GM19238 (cell line): ENCODE results near the gene TTF1.
A peak's percentile ranks its signal among the peaks of the same experiment; 100 is the strongest.
"Not testable (repeated sequence)": the region's sequence is repeated elsewhere in the genome, so short reads cannot be mapped to it uniquely, and the experiment has no call there.

Source experiments
- DNase-seq: peaks from one replicate; pipeline ENCODE4 v3.0.0; 2011; ENCODE audit warnings: low spot score; ENCODE audit not compliant: insufficient read length

Gene TTF1

GRCh38 chr9:132412089-132412488, 5.4 kb upstream of the TTF1 start:
- DNase-seq, result no peak

- DNase-seq, result peak; percentile 70
Measured at GRCh38 chr9:132411091-132411508, 4.5 kb upstream of the TTF1 start.

- no peak for DNase-seq
Measured at GRCh38 chr9:132410642-132411041, 4.0 kb upstream of the TTF1 start.

GRCh38 chr9:132409828-132410528, 3.3 kb upstream of the TTF1 start, which contains the start of gene CFAP77:
CFAP77 (plus strand) TSS chr9:132410211; CDS start chr9:132410272, 61 bp downstream.
- DNase-seq, result peak; percentile 46

GRCh38 chr9:132408521-132408920, 1.9 kb upstream of the TTF1 start:
- no peak for DNase-seq

DNA sequence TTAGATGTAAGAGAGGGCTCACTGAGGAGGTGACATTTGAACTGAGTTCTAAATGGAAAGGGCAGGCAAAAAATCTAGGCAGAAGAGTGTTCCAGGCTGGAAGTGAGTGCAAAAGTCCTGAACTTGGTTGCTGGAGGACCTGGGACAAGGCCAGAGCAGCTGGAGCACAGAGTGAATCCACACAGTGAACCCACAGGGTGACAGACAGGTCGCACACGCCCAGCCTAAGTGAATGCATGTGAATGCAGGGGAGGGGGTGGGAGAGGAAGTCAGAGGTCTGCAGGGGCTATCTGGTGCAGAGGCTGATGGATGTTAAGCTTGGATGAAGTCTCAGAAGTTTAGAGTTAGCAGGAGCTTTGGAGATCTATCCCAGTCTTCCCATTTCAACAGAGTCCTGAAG, 556 bp upstream of the TTF1 start:
- no peak for DNase-seq

- DNase-seq, result peak; percentile 34
Measured at GRCh38 chr9:132404228-132404881, 2.3 kb downstream of the TTF1 start.

- DNase-seq, result no peak
Measured at GRCh38 chr9:132401824-132402223, 4.8 kb downstream of the TTF1 start.

- no peak for DNase-seq
Measured at GRCh38 chr9:132395560-132395959, 11.1 kb downstream of the TTF1 start.

- no peak for DNase-seq
Measured at GRCh38 chr9:132391449-132391848, 15.2 kb downstream of the TTF1 start.

- DNase-seq, result no peak
Measured at GRCh38 chr9:132390966-132391365, 15.7 kb downstream of the TTF1 start.

- DNase-seq, result no peak
Measured at GRCh38 chr9:132387133-132387532, 19.5 kb downstream of the TTF1 start.

GRCh38 chr9:132384376-132384775, 22.3 kb downstream of the TTF1 start:
- DNase-seq, result no peak

DNA sequence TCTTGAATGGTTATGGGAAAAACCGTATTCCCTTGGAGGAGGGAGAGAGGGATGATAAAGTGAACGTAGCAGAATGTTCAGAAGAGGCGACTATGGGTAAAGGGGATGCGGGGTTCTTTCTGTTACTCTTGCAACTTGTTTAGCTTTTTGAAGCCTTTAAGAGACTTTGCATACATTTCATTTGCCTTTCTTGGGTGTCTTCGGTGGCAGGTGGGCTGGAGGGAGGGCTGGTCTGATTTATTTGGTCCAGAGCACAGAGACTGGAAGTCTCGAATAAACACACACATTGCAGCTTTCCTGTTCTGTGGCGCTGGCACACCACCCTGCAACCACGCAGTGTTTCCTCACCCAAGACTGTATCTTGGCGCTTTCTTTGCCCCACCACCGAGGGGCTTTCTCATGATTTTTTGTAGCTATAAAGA, 23.2 kb downstream of the TTF1 start:
- DNase-seq, result no peak

- no peak for DNase-seq
Measured at GRCh38 chr9:132381966-132382541, 24.6 kb downstream of the TTF1 start.

- DNase-seq, result not testable (repeated sequence)
Measured at GRCh38 chr9:132378416-132378815, 28.2 kb downstream of the TTF1 start.

GRCh38 chr9:132377769-132378168, 28.9 kb downstream of the TTF1 start:
- DNase-seq, result not testable (repeated sequence)

DNA sequence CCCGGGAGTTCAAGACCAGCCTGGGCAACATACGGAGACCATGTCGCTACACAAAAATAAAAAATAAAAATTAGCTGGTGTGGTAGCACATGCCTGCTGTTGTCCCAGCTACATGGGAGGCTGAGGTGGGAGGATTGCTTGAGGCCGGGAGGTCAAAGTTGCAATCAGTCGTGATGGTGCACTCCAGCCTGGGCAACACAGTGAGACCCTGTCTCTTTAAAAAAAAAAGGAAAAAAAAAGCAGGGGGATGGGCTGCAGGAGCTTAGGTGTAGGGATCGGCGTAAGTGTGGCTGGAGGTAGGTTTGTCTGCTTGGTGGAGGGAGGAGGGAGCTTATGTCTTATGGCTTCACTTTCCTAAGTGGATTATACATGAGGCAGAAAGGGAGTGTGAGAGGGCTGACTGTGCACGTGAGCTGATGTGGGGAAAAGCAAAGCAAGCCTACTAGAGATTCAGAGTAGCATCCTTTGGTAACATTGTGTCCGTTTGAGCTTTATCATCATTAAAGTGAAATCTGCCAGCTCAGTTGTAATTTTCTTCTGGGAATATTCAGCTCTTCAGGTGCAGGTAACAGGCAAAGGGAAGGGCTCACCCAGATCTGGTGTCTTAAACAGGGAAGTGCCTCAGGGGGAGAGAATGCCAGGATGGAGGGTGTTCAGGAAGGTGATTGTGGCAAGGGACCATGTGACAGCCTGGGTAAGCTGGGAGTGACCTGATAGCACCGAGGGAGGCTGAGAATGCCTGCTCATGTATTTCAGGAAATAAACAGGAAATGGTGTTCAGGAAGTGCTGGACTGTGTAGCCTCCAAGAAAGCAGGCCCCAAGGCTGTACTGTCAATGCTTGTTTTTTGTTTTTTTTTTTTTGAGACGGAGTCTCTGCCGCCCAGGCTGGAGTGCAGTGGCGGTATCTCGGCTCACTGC, 34.2 kb downstream of the TTF1 start:
- no peak for DNase-seq

DNA sequence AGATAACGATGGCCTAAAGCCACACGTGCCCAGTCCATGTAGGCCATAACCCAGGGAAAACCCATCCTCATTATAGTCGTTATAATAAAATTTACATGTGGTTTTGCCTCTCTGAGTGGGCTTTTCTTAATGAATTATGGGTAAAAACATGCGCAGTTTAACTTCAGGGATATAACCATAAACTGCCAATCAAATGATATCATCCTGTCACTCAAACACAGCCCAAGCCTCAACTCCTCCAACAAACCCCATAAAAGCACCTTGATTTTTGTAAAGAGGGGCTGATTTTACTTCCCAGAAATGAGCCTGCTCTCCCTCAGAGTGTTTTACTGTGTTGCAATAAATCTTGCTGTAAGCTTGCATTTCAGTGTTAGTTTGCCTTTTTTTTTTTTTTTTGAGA, 36.0 kb downstream of the TTF1 start:
- DNase-seq, result no peak

DNA sequence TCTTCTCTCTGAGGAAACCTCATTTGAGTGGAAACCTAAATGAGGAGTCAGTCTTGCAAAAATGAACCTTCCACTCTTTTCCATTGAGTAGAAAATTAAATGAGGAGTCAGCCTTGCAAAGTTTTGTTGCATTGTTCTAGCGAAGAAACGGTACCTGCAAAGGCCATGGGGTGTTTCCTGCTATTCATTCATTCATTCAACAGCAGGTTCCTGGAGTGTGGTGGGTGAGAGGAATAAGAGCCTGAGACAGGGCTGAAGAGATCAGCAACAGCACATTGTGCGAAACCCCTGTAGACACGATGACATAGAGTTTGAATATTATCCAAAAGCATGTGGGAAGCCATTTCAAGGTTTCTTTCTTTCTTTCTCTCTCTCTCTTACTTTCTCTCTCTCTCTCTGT, 37.2 kb downstream of the TTF1 start:
- no peak for DNase-seq

DNA sequence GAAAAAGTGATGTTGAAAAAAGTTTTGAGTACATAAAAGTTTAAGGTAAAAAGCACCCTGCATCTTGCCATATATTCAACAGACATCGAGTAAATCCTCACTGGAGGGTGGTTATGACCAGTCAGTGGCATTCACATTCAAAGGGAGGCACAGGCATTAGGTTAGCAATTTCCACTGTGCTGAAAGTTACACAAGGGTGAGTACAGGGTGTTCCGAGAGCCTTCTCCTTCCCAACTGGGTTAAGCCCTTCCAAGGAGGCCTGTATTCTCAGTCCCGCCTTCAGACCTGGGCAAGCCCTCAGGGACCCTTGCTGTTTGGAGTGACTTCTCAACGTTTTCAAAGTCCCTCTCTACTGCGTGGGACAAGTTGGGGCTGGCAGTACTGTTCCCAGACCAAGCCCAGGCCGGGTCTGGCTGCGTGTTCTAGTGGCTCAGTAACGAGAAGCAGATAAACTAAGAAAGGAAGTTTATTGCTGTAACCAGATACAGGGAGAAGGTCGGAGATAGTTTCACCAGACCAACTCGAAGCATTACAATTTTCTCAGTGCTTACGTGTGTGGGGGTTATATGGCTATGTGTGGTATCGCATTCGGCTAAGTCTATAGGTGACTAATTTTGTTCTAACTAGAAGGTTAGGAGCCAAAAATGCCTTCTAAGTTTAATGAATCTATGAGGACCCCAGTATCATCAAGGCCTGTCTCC, 38.9 kb downstream of the TTF1 start:
- no peak for DNase-seq
